Measurements from ENCODE around the gene FAM111A. TPM values are rescaled to one million over a fixed set of nuclear protein-coding genes. Genes with fewer than 3 reads are reported as not detected.
"Not testable (repeated sequence)": the region's sequence is repeated elsewhere in the genome, so short reads cannot be mapped to it uniquely, and the experiment has no call there.

Gene FAM111A
- total RNA-seq, 1 experiment from 2014 or later, result 64.1 TPM

DNA sequence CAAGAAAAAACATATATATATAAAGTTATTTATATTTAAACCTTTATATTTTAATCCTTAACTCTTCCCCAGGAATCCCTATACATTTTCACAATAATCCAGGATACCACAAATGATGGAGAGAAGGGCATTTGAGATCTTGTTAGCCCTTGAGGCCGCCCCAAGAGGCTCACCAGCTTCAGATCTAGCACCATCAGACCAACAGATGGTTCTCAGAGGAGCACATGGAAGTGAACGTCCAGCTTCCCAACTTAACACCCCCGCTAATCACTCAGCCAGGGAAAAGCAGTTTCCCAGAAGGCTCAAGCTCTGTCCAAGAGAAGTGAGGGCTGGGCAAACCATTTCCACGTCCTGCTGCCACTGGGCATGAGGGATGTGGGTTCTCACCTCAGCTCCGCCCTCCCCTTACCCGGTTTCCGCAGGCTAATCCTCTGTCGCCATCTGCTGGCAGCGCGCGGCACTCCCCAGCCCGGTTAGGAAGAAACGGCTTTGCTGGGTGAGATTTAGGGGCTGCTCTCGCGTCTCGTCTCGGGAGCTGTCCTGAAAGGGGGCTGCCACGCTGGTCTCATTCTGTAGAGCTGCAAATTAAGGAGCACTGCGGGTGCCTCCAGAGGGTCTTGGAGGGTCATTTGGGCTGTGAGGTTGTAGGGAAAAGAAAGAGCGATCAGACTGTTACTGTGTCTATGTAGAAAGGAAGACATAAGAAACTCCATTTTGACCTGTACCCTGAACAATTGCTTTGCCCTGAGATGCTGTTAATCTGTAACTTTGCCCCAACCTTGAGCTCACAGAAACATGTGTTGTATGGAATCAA, 6.8 kb upstream of the FAM111A start:
- Histone ChIP-seq H3K4me3 (ENCODE audit: low read length) (peak overlapping the region; percentile 44; the same call in 1 of the 2 replicates), H2AFZ (ENCODE audit: low read length) (peak overlapping the region; percentile 84; the same call in 1 of the 2 replicates), H3K9me3 (ENCODE audit: low read length) (0 out of 2 replicates have a peak, but pooled peaks cover 3% of the 10 kb centered on the region), H3K4me1 (ENCODE audit: low read length) (peaks cover 16% of the 10 kb centered on the region), H3K4me2 (ENCODE audit: low read depth, low read length, poor library complexity, severe bottlenecking) (peak overlapping the region; percentile 63), H3K27ac (ENCODE audit: low read length) (no peak overlapping the region), H4K20me1 (ENCODE audit: insufficient read depth, low read depth, low read length) (no peaks in the 10 kb centered on the region), H3K27me3 (ENCODE audit: low read length) (no peaks in the 10 kb centered on the region), H3K9me2 (replicated peaks; ENCODE audit: insufficient read depth, low read length) (no peaks in the 10 kb centered on the region), H3K36me3 (ENCODE audit: insufficient read depth, low read length) (peaks cover 4% of the 10 kb centered on the region; the same call in 1 of the 2 replicates), H3K9ac (ENCODE audit: low read length) (peak overlapping the region; percentile 55), H3K79me2 (ENCODE audit: low read length) (no peaks in the 10 kb centered on the region)
- peak; percentile 96 for DNase-seq

DNA sequence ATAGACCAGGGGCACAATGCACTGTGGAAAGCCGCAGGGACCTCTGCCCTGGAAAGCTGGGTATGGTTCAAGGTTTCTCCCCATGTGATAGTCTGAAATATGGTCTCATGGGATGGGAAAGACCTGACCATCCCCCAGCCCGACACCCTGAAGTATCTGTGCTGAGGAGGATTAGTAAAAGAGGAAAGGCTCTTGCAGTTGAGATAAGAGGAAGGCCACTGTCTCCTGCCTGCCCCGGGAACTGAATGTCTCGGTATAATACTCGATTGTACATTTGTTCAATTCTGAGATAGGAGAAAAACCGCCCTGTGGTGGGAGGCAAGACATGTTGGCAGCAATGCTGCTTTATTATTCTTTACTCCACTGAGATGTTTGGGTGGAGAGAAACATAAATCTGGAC, 6.1 kb upstream of the FAM111A start:
- not testable (repeated sequence) for H2AFZ ChIP-seq (ENCODE audit: low read length)

DNA sequence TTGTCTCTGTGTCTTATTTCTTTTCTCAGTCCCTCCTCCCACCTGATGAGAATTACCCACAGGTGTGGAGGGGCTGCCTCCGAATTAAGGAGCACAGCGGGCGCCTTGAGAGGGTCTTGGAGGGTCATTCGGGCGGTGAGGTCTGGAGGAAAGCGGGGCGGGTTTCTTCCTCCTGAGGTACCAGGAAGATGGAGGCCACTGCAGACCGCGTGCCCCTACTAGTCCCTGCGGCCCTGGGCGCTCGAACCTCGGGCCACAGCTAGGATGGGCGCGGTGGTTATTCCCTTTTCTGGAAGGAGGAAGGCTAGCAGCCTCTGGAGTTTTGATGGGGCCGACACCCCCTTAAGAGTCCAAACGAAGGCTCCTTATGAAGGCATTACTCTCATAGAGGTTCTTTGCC, 5.5 kb upstream of the FAM111A start:
- no peak overlapping the region for H3K4me3 ChIP-seq (ENCODE audit: low read length)
- H3K9me2 ChIP-seq (replicated peaks; ENCODE audit: insufficient read depth, low read length), result no peaks in the 10 kb centered on the region
- DNase-seq, result no peak
- H2AFZ ChIP-seq (ENCODE audit: low read length), result no peak overlapping the region
- H3K9ac ChIP-seq (ENCODE audit: low read length), result no peak overlapping the region
- no peaks in the 10 kb centered on the region for H4K20me1 ChIP-seq (ENCODE audit: insufficient read depth, low read depth, low read length)
- H3K4me1 ChIP-seq (ENCODE audit: low read length), result peaks cover 26% of the 10 kb centered on the region
- no peaks in the 10 kb centered on the region for H3K27me3 ChIP-seq (ENCODE audit: low read length)
- H3K27ac ChIP-seq (ENCODE audit: low read length), result no peak overlapping the region
- H3K9me3 ChIP-seq (ENCODE audit: low read length), result no peaks in the 10 kb centered on the region
- 0 out of 2 replicates have a peak, but pooled peaks cover under 1% of the 10 kb centered on the region for H3K36me3 ChIP-seq (ENCODE audit: insufficient read depth, low read length)
- no peaks in the 10 kb centered on the region for H3K79me2 ChIP-seq (ENCODE audit: low read length)
- no peak overlapping the region for H3K4me2 ChIP-seq (ENCODE audit: low read depth, low read length, poor library complexity, severe bottlenecking)

More for the DNA sequence above, 6.1 kb upstream of the FAM111A start:
- peaks cover 20% of the 10 kb centered on the region for H3K4me1 ChIP-seq (ENCODE audit: low read length)
- not testable (repeated sequence) for H3K9ac ChIP-seq (ENCODE audit: low read length); H3K79me2 ChIP-seq (ENCODE audit: low read length); H4K20me1 ChIP-seq (ENCODE audit: insufficient read depth, low read depth, low read length); H3K9me3 ChIP-seq (ENCODE audit: low read length); H3K36me3 ChIP-seq (ENCODE audit: insufficient read depth, low read length); H3K27ac ChIP-seq (ENCODE audit: low read length); DNase-seq; H3K27me3 ChIP-seq (ENCODE audit: low read length); H3K9me2 ChIP-seq (replicated peaks; ENCODE audit: insufficient read depth, low read length); H3K4me3 ChIP-seq (ENCODE audit: low read length)
- peak overlapping the region; percentile 63 for H3K4me2 ChIP-seq (ENCODE audit: low read depth, low read length, poor library complexity, severe bottlenecking)

DNA sequence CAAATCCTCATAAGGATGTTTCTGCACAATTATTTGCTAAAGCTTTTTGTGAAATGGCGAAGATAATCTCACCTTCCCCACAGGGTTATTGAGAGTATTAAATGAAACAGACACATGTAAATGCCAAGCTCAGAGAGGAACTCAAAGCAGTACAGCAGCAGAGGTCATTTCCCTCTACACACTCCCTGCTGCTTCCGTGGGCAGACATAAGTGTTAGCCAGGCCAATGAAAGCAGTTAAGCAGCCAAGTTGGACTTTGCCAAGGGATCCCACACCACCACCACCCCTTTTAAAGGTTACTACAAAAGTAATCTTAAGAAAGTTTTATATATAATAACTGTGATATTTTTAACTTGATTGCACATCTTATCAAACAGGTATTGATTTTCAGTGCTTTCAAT, 4.0 kb upstream of the FAM111A start:
- no peak overlapping the region for H3K4me3 ChIP-seq (ENCODE audit: low read length)
- H3K9me3 ChIP-seq (ENCODE audit: low read length), result no peaks in the 10 kb centered on the region
- H3K27ac ChIP-seq (ENCODE audit: low read length), result peak overlapping the region; percentile 16; the same call in 1 of the 2 replicates
- peak overlapping the region; percentile 5 for H3K4me2 ChIP-seq (ENCODE audit: low read depth, low read length, poor library complexity, severe bottlenecking)
- no peak overlapping the region for H2AFZ ChIP-seq (ENCODE audit: low read length)
- no peak overlapping the region for H3K9ac ChIP-seq (ENCODE audit: low read length)
- H3K27me3 ChIP-seq (ENCODE audit: low read length), result no peaks in the 10 kb centered on the region
- no peaks in the 10 kb centered on the region for H4K20me1 ChIP-seq (ENCODE audit: insufficient read depth, low read depth, low read length)
- peak; percentile 51 for DNase-seq
- H3K36me3 ChIP-seq (ENCODE audit: insufficient read depth, low read length), result no peaks in the 10 kb centered on the region
- H3K79me2 ChIP-seq (ENCODE audit: low read length), result 0 out of 2 replicates have a peak, but pooled peaks cover 4% of the 10 kb centered on the region
- no peaks in the 10 kb centered on the region for H3K9me2 ChIP-seq (replicated peaks; ENCODE audit: insufficient read depth, low read length)
- H3K4me1 ChIP-seq (ENCODE audit: low read length), result peaks cover 34% of the 10 kb centered on the region

DNA sequence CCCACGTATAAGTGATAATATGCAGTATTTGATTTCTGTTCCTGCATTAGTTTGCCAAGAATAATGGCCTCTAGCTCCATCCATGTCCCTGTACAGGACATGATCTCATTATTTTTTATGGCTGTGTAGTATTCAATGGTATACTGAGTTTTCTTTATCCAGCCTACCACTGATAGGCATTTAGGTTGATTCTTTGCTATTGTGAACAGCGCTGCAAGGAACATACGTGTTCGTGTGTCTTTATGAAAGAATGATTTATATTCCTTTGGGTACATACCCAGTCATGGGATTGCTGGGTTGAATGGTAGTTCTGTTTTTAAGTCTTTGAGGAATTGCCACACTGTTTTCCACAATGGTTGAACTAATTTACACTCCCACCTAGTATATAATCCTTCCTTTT, 1.5 kb upstream of the FAM111A start:
- Histone ChIP-seq H3K9ac (ENCODE audit: low read length) (no peak overlapping the region), H3K79me2 (ENCODE audit: low read length) (peaks cover 13% of the 10 kb centered on the region), H3K4me3 (ENCODE audit: low read length) (peak overlapping the region; percentile 94; the same call in 1 of the 2 replicates), H3K4me2 (ENCODE audit: low read depth, low read length, poor library complexity, severe bottlenecking) (peak overlapping the region; percentile 98), H3K9me3 (ENCODE audit: low read length) (no peaks in the 10 kb centered on the region), H3K36me3 (ENCODE audit: insufficient read depth, low read length) (peaks cover 1% of the 10 kb centered on the region; the same call in 1 of the 2 replicates), H2AFZ (ENCODE audit: low read length) (no peak overlapping the region), H3K4me1 (ENCODE audit: low read length) (peaks cover 48% of the 10 kb centered on the region), H3K27ac (ENCODE audit: low read length) (no peak overlapping the region), H4K20me1 (ENCODE audit: insufficient read depth, low read depth, low read length) (no peaks in the 10 kb centered on the region), H3K27me3 (ENCODE audit: low read length) (no peaks in the 10 kb centered on the region), H3K9me2 (replicated peaks; ENCODE audit: insufficient read depth, low read length) (no peaks in the 10 kb centered on the region)
- DNase-seq, result no peak

DNA sequence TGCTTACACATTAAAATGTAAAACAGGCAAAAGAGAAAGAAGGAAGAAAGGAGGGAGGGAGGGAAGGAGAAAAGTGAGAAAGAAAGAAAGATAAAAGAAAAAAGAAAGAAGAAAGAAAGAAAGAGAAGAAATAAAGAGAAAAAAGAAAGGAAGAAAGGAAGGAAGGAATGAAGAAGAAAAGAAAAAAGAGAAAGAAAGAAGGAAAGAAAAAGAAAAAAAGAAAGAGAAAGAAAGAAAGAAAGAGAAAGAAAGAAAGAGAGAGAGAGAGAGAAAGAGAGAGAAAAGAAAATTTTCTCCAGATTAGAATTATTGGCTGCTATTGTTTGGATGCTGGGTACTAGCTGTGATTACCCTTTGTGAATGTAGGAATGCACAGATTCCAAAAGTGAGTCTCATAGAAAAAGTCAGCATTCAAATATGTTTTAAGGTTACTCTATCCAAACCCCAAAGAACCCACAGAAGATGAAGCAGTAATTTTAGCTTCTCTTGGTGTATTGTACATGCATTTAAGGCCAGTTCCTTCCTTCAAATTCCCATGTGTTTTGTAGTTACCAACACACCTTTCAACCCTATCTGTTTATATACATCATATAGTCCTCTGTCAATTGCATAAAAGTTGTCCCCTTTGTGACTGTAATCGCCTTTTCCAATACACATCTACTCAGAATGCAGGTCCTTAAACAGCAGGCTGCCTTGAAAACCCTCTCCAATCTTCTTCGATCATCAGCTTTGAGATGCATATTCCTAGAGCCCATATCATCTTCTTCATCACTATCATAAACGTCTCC, 789 bp upstream of the FAM111A start:
- DNase-seq, result no peak
- peaks cover 53% of the 10 kb centered on the region for H3K4me1 ChIP-seq (ENCODE audit: low read length)

DNA sequence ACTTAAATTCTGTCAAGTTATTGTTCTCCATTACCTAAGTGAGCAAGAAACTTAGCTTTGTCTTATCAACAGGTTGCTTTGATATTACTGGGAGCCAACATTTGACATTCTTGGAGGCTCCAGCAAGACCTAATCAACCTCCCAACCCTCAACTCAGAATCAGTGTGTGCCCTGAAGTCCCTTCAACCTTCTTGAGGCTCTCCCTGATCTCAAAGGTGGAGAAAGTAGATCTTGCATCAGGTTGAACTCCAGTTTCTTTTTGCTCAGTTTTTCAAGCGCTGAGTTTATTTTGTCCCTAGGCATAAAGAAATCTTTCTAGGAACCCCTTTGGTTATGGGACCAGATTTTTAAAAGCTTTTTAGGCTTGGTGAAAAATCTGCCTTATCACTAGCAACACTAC, 1.4 kb downstream of the FAM111A start:
- Histone ChIP-seq H3K4me3 (ENCODE audit: low read length) (peak overlapping the region; percentile 94), H3K9me3 (ENCODE audit: low read length) (no peaks in the 10 kb centered on the region), H3K27me3 (ENCODE audit: low read length) (no peaks in the 10 kb centered on the region), H3K79me2 (ENCODE audit: low read length) (peaks cover 18% of the 10 kb centered on the region), H3K27ac (ENCODE audit: low read length) (peak overlapping the region; percentile 76), H3K4me2 (ENCODE audit: low read depth, low read length, poor library complexity, severe bottlenecking) (peak overlapping the region; percentile 98), H3K36me3 (ENCODE audit: insufficient read depth, low read length) (peaks cover 28% of the 10 kb centered on the region), H3K4me1 (ENCODE audit: low read length) (peaks cover 63% of the 10 kb centered on the region), H4K20me1 (ENCODE audit: insufficient read depth, low read depth, low read length) (no peaks in the 10 kb centered on the region), H3K9me2 (replicated peaks; ENCODE audit: insufficient read depth, low read length) (no peaks in the 10 kb centered on the region), H2AFZ (ENCODE audit: low read length) (peak overlapping the region; percentile 49; the same call in 1 of the 2 replicates), H3K9ac (ENCODE audit: low read length) (peak overlapping the region; percentile 74)
- peak; percentile 54 for DNase-seq

More for the DNA sequence above, 789 bp upstream of the FAM111A start:
- Histone ChIP-seq H3K4me2 (ENCODE audit: low read depth, low read length, poor library complexity, severe bottlenecking) (peak overlapping the region; percentile 98), H3K79me2 (ENCODE audit: low read length) (peaks cover 18% of the 10 kb centered on the region), H4K20me1 (ENCODE audit: insufficient read depth, low read depth, low read length) (no peaks in the 10 kb centered on the region), H3K9ac (ENCODE audit: low read length) (peak overlapping the region; percentile 74), H3K27ac (ENCODE audit: low read length) (peak overlapping the region; percentile 24; the same call in 1 of the 2 replicates), H2AFZ (ENCODE audit: low read length) (peak overlapping the region; percentile 95), H3K9me2 (replicated peaks; ENCODE audit: insufficient read depth, low read length) (no peaks in the 10 kb centered on the region), H3K36me3 (ENCODE audit: insufficient read depth, low read length) (peaks cover 6% of the 10 kb centered on the region; the same call in 1 of the 2 replicates), H3K4me3 (ENCODE audit: low read length) (peak overlapping the region; percentile 94), H3K9me3 (ENCODE audit: low read length) (no peaks in the 10 kb centered on the region), H3K27me3 (ENCODE audit: low read length) (no peaks in the 10 kb centered on the region)

All from Karpas-422 (cell line).